NCI-H526 treated with DMSO at 0.1 percent for 48 hours (cell line): ENCODE measurements around the gene ABCG5.
A peak's percentile ranks its signal among the peaks of the same experiment; 100 is the strongest.

Experiments used
- DNase-seq: peaks from one replicate; lab custom pipeline; 2025; lab: John Stamatoyannopoulos, UW

Gene ABCG5

DNA sequence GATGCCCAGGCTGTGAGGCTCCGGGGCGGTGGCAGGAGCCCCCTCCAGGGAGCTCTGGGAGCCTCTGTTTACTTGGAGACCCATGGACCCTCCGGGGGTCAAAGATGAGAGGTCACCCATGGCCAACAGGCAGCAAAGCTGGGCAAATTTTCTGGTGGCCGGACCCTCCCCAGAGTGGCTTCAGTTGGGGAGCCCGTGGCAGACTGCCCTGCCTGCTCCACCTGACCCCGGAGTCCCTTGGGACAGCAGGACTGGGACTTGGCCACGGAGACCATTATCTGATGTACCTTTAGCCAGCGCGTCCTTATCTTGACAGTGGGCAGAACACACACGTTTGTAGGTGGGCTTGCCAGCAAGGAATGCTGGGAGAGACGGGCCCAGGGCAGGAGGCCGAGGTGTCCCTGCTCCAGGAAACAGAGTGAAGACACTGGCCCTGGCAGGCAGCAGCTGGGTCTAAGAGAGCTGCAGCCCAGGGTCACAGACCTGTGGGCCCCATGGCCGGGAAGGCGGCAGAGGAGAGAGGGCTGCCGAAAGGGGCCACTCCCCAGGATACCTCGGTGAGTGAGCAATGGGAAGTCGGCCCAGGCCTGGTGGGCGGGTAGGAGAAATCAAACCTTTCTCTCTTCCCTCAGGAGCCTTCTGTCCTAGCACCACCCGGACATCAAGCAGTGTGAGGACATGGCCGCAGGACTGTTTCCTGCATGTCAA, at the start of gene ABCG5, which contains the start of gene ABCG8:
Gene ABCG5 (minus strand): TSS at position 280 of the 708 bp plus-strand sequence. CDS start 160 bp downstream, at position 120.
Gene ABCG8 (plus strand): TSS at position 412 of the 708 bp plus-strand sequence. CDS start 83 bp downstream, at position 495.
- DNase-seq = no peak

- DNase-seq = no peak
Measured at GRCh38 chr2:43887176-43887575, 48.5 kb upstream of the ABCG5 start.

- DNase-seq = no peak
Measured at GRCh38 chr2:43885132-43885632, 46.5 kb upstream of the ABCG5 start.

- no peak for DNase-seq
Measured at GRCh38 chr2:43884689-43885088, 46.0 kb upstream of the ABCG5 start.

DNA sequence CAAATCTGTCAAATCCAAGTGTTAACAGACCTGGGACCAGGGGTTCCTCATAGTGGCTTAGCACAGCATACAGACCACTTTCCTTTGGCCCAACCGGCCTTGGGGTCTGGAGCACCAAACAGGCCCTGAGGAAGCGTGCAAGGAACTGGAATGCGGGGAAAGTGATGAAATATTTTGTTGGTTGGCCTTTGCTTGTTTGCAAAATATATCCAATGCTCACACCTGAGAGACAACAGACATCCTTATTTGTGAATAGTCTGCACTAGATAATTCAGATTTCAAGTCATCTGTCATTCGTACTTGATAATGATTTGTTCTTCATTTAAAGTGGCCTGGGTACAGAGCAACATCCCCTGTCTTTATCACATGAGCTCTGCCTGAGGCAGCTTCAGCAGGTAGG, 43.7 kb upstream of the ABCG5 start:
- DNase-seq = no peak

GRCh38 chr2:43880952-43881351, 42.3 kb upstream of the ABCG5 start:
- no peak for DNase-seq

- DNase-seq = no peak
Measured at GRCh38 chr2:43880471-43880870, 41.8 kb upstream of the ABCG5 start.

DNA sequence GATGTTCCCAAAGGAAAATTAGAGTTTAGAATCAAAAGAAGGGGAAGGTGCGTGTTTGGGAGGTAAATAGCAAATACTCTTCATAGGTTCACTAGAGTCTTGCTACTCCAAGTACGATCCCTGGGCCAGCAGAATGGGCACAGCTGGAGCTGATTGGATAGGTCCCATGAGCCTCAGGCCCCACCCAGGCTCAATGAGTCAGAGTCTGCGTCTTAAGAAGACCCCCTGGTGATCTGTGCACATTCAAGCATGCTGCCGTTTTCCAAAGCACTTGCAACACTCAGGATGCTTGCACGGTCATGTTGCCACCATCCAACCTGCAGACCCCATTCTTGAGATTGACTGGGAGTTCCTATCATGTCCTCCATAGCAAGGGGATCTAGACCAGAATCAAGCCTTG, 40.6 kb upstream of the ABCG5 start:
- no peak for DNase-seq

- peak; percentile 59 for DNase-seq
Measured at GRCh38 chr2:43877782-43878464, 39.3 kb upstream of the ABCG5 start.

GRCh38 chr2:43874776-43875451, 36.3 kb upstream of the ABCG5 start:
- DNase-seq = no peak

GRCh38 chr2:43872151-43872550, 33.5 kb upstream of the ABCG5 start:
- DNase-seq = no peak

GRCh38 chr2:43855292-43855691, 16.7 kb upstream of the ABCG5 start:
- no peak for DNase-seq

DNA sequence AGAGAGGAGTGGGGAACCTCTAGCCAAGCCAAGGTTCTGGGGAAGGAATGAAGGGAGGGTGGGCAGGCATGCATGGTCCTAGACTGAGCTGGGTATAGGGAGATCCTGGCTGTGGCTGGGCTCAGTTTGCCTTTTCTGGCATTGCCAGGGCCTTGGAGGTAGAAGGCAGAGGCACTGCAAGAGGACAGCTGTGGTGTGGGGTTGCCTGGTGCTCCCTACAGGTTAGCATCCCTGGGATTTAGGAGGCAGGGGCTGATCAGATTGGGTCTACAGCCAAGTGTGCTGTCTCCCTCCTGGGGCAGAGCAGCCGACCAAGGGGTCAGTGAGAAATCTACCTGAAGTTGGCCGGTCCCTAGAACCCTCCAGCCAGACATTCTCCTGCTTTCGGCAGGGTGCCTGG, 16.0 kb upstream of the ABCG5 start:
- no peak for DNase-seq

- DNase-seq = no peak
Measured at GRCh38 chr2:43853141-43854081, 14.8 kb upstream of the ABCG5 start.

GRCh38 chr2:43852196-43852730, 13.6 kb upstream of the ABCG5 start:
- DNase-seq = no peak

GRCh38 chr2:43851011-43851980, 12.7 kb upstream of the ABCG5 start:
- DNase-seq = no peak

DNA sequence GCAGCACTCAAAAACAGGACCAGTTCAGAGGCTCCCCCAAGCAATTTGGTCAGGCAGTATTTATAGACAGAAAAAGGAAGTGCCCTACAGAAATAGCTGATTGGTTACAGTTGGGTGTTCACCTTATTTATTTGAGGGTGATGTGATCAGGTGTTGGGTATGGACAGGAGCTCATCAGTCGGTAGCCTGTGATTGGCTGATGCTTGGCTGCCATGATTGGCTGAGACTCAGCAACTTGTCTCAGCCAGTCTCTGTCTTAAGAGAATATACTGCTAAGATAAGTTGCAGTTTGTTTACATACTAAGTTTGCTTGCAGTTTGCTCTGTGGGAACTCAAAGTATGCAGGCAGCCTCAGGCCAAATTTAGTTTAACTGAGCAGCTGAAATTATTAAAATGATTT, 9.6 kb upstream of the ABCG5 start:
- DNase-seq = no peak

DNA sequence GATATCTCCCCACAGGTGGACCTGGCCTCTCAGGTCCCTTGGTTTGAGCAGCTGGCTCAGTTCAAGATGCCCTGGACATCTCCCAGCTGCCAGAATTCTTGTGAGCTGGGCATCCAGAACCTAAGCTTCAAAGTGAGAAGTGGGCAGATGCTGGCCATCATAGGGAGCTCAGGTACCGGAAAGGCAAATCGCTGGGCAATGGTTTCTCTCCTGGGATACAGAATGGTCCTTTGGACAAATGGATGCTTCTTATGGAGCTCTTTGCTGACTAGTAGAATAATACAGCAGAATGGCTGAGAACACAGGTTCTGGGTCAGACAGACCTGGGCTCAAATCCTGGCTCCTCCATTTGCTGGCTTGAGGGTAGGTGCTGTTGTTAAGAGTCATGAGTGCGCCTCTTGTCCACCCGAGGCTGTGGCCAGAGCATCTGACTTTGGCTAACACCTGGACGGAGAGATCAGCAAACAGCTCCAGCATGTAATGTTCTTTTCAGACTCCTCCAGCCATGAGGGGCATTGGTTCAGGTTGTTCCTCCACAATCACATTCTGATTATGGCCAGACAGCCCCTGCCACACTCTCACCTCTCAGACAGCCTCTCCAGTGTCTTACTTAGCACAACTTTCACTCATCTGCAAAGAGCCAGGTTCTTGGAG, 7.6 kb upstream of the ABCG5 start:
- DNase-seq = no peak

- DNase-seq = no peak
Measured at GRCh38 chr2:43845181-43845580, 6.5 kb upstream of the ABCG5 start.

DNA sequence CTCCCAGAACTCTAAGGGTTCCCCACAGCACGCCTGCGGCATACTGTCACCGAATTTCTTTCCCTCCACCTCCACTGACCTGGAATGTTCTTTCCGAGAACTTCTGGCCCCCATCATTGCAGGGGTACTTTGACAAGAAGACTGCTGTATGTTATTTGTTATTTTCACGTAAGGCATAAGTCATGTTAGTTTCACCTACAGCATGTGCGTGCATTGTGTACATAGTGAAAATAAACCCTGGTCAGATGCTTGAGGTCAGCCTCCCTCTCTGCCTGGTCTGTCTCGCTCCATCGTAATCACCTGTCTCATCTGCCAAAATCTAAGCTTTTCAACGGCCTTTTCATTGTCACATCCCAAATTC, 4.2 kb upstream of the ABCG5 start:
- no peak for DNase-seq
